Kidney (tissue), 14 donors: ENCODE data around the gene DNLZ. TPM values are rescaled to one million over a fixed set of nuclear protein-coding genes. Genes with fewer than 3 reads are reported as not detected.
A peak's percentile ranks its signal among the peaks of the same experiment; 100 is the strongest.

Experiments used
- DNase-seq, 5 donors: peaks; one replicate each; pipeline ENCODE4 v3.0.0-alpha.2; 2013 to 2020
- FAIRE-seq: peaks from 2 replicates; lab custom pipeline; 2012; peaks lifted over from hg19 to GRCh38; lab: Jason Lieb, UNC
- H3K27ac ChIP-seq, 2 donors: one replicate each; pipeline ENCODE4 v1.7.0; 2013; ENCODE audit warnings: low read depth in 2 of 2, low read length in 2 of 2, inconsistent platforms in 1 of 2
- H3K27me3 ChIP-seq: one replicate; pipeline ENCODE4 v1.7.1; 2013; ENCODE audit warnings: low read length, inconsistent platforms; ENCODE audit not compliant: control insufficient read depth, insufficient read depth
- H3K36me3 ChIP-seq, 3 donors: one replicate each; pipeline versions ENCODE4 v1.7.0 to v1.7.1; 2013; ENCODE audit warnings: low read length in 3 of 3, control low read depth in 1 of 3, inconsistent platforms in 1 of 3; ENCODE audit not compliant: insufficient read depth in 3 of 3, control insufficient read depth in 2 of 3
- H3K4me1 ChIP-seq, 3 donors: one replicate each; pipeline versions ENCODE4 v1.7.0 to v1.7.1; 2013; ENCODE audit warnings: low read length in 3 of 3, inconsistent platforms in 1 of 3, low read depth in 1 of 3; ENCODE audit not compliant: control insufficient read depth in 2 of 3, insufficient read depth in 2 of 3
- H3K4me3 ChIP-seq, 3 donors: one replicate each; pipeline versions ENCODE4 v1.7.0 to v1.8.1; 2013; ENCODE audit warnings: low read length in 3 of 3, control low read depth in 1 of 3, inconsistent platforms in 1 of 3
- H3K9ac ChIP-seq, 3 donors: one replicate each; pipeline versions ENCODE4 v1.7.0 to v1.7.1; 2013; ENCODE audit warnings: low read length in 3 of 3, control low read depth in 1 of 3, inconsistent platforms in 1 of 3
- H3K9me3 ChIP-seq, 3 donors: one replicate each; pipeline versions ENCODE4 v1.7.0 to v1.7.1; 2013; ENCODE audit warnings: low read length in 3 of 3, control low read depth in 1 of 3, inconsistent platforms in 1 of 3; ENCODE audit not compliant: control insufficient read depth in 2 of 3, insufficient read depth in 1 of 3
- CTCF ChIP-seq: IDR thresholded peaks from 3 replicates; pipeline ENCODE4 v1.5.1; 2012; ENCODE audit warnings: mild to moderate bottlenecking, moderate library complexity, borderline replicate concordance; ENCODE audit not compliant: insufficient read depth; ENCODE audit errors: extremely low read depth
- intact Hi-C: fragments of 100-400 bp; cut with DNase I; formaldehyde crosslinking; loops from one replicate; pipeline ENCODE4 v1.11.1; 2022
- polyA plus RNA-seq: library from polyadenylated mRNA; stranded (reverse); fragments of 350-450 nt; fragmentation: Illumina TruSeq; extraction: RNeasy Lipid Tissue Mini Kit (QIAGEN cat#74804); gene quantifications from one replicate; pipeline ENCODE4 v1.2.3, GENCODE V29; 2014; ENCODE audit warnings: low read depth, low replicate concordance; ENCODE audit not compliant: insufficient read depth
- total RNA-seq: library from RNA; stranded (reverse); fragmentation: NEBNext Ultra II Directional; extraction: Animal tissue kit (Norgen Biotek cat#: 25700); gene quantifications from one replicate; pipeline ENCODE4 v1.2.1, GENCODE V29; 2021
- donor health status: control.
- donor health status: control.
- donor health status: control.
- donor health status: control.
- donor health status: control.
- donor health status: DM: yes; HTN: yes; CAD: no.
- donor health status: Normal renal cell carcinoma (clear cell type).

The DNLZ gene
- total and polyA plus RNA-seq, 2 donors from 2014 or later = 22.1 to 30.4 TPM

GRCh38 chr9:136316896-136317676 is 46.5 kb downstream of the DNLZ start:
- Histone ChIP-seq H3K4me1 (no peaks in the 10 kb centered on the region), H3K27ac (no peak overlapping the region), H3K27me3 (no peaks in the 10 kb centered on the region), H3K9me3 (peaks cover 0 to 7% (median 2%) of the 10 kb centered on the region in 3 donors), H3K9ac (no peak overlapping the region), H3K36me3 (no peaks in the 10 kb centered on the region), H3K4me3 (no peak overlapping the region)
- DNase-seq = peak in 1 of 5 donors; percentile 48
- intact Hi-C loops = no loop called here
- no peak for TF ChIP-seq CTCF
- no peak for FAIRE-seq

- Histone ChIP-seq H3K4me3 (no peak overlapping the region), H3K9ac (no peak overlapping the region), H3K4me1 (no peaks in the 10 kb centered on the region), H3K27ac (no peak overlapping the region), H3K9me3 (peaks cover 0 to 7% (median 2%) of the 10 kb centered on the region in 3 donors), H3K36me3 (no peaks in the 10 kb centered on the region), H3K27me3 (no peaks in the 10 kb centered on the region)
- DNase-seq = peak in 1 of 5 donors; percentile 49
- intact Hi-C loops = no loop called here
- FAIRE-seq = no peak
- TF ChIP-seq CTCF = no peak
Observed at GRCh38 chr9:136316271-136316751, 47.2 kb downstream of the DNLZ start.

- DNase-seq = peak in 1 of 5 donors; percentile 12
- TF ChIP-seq CTCF = no peak
- peaks cover 0 to 7% (median 2%) of the 10 kb centered on the region in 3 donors for H3K9me3 ChIP-seq
- no peak overlapping the region for H3K4me3 ChIP-seq
- no peak for FAIRE-seq
- H3K9ac ChIP-seq = no peak overlapping the region
- H3K27ac ChIP-seq = no peak overlapping the region
- intact Hi-C loops = no loop called here
- H3K36me3 ChIP-seq = no peaks in the 10 kb centered on the region
- peaks cover 0 to 1% (median 0%) of the 10 kb centered on the region in 3 donors for H3K4me1 ChIP-seq
- H3K27me3 ChIP-seq = no peaks in the 10 kb centered on the region
Observed at GRCh38 chr9:136314944-136315343, 48.6 kb downstream of the DNLZ start.
